ENCODE results near the gene PCDHGA1.

Gene PCDHGA1

DNA sequence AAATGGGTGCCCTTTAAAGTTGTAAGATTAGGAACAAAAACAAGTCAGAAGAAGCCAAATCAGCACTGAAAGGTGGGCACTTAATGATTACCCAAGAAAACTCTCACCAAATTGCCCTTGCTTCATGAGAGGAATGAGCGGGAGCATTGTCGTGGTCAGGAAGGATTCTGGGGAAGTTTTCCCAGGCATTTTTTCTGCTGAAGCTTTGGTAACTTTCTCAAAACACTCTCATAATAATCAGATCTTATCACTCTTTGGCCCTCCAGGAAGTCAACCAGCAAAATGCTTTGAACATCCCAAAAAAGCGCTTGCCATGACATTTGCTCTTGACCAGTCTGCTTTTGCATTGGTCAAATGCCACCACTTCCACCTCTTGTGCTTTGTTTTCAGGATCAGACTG, 135.0 kb downstream of the PCDHGA1 start:
- no peak for DNase-seq

DNA sequence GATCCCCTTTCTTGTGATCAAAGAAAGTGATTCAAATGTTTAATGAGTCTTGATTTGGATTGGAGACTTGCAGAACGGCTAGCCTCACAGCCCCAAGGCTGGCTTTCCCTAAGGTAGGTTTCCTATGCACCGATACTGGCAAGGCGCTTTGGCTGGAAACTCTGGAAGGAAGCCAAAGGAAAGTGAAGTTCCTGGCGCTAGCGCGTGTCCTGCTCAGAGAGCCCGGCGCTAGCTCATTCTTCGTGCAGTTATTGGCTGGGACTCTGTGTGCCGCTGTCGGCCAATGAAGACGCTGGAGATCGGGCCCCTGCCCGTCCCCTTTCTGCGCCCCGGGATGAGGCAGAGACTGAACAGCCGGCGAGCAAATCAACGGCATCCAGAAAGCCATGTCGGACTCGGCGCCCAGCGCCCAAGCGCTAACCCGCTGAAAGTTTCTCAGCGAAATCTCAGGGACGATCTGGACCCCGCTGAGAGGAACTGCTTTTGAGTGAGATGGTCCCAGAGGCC, 145.4 kb downstream of the PCDHGA1 start, which contains the start of gene PCDHGC3:
TSS of gene PCDHGC3 (plus strand) at position 342 of the 507 bp plus-strand sequence. CDS start at position 493, 151 bp downstream.
- DNase-seq, result peak; percentile 72

DNA sequence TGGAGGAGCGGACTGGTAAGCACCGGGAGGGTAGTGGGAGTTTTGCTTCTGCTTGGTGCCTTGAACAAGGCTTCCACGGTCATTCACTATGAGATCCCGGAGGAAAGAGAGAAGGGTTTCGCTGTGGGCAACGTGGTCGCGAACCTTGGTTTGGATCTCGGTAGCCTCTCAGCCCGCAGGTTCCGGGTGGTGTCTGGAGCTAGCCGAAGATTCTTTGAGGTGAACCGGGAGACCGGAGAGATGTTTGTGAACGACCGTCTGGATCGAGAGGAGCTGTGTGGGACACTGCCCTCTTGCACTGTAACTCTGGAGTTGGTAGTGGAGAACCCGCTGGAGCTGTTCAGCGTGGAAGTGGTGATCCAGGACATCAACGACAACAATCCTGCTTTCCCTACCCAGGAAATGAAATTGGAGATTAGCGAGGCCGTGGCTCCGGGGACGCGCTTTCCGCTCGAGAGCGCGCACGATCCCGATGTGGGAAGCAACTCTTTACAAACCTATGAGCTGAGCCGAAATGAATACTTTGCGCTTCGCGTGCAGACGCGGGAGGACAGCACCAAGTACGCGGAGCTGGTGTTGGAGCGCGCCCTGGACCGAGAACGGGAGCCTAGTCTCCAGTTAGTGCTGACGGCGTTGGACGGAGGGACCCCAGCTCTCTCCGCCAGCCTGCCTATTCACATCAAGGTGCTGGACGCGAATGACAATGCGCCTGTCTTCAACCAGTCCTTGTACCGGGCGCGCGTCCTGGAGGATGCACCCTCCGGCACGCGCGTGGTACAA, 146.0 kb downstream of the PCDHGA1 start:
- peak; percentile 4 for DNase-seq

DNA sequence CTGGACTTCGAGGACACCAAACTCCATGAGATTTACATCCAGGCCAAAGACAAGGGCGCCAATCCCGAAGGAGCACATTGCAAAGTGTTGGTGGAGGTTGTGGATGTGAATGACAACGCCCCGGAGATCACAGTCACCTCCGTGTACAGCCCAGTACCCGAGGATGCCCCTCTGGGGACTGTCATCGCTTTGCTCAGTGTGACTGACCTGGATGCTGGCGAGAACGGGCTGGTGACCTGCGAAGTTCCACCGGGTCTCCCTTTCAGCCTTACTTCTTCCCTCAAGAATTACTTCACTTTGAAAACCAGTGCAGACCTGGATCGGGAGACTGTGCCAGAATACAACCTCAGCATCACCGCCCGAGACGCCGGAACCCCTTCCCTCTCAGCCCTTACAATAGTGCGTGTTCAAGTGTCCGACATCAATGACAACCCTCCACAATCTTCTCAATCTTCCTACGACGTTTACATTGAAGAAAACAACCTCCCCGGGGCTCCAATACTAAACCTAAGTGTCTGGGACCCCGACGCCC, 146.8 kb downstream of the PCDHGA1 start:
- DNase-seq, result no peak

DNA sequence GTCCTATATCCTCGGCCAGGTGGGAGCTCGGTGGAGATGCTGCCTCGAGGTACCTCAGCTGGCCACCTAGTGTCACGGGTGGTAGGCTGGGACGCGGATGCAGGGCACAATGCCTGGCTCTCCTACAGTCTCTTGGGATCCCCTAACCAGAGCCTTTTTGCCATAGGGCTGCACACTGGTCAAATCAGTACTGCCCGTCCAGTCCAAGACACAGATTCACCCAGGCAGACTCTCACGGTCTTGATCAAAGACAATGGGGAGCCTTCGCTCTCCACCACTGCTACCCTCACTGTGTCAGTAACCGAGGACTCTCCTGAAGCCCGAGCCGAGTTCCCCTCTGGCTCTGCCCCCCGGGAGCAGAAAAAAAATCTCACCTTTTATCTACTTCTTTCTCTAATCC, 147.5 kb downstream of the PCDHGA1 start:
- DNase-seq, result no peak

DNA sequence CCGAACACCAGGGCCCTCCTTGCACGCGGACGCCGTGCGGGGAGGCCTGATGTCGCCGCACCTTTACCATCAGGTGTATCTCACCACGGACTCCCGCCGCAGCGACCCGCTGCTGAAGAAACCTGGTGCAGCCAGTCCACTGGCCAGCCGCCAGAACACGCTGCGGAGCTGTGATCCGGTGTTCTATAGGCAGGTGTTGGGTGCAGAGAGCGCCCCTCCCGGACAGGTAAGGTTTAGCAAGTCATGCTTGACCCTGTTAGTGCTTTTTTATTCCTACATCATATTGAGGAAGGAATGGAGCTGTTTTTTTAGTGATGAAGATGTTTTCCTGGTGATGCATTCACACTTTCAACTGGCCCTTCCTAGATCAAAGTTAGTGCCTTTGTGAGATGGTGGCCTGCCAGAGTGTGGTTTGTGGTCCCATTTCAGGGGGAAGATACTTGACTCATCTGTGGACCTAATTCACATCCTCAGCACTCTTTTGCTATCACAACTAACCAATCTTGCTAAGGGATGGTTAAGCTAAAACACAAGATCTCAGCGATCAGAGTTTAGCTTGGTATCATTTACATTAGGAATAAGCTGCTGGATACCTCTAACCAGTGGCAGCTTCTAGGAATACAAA, 148.1 kb downstream of the PCDHGA1 start:
- no peak for DNase-seq

DNA sequence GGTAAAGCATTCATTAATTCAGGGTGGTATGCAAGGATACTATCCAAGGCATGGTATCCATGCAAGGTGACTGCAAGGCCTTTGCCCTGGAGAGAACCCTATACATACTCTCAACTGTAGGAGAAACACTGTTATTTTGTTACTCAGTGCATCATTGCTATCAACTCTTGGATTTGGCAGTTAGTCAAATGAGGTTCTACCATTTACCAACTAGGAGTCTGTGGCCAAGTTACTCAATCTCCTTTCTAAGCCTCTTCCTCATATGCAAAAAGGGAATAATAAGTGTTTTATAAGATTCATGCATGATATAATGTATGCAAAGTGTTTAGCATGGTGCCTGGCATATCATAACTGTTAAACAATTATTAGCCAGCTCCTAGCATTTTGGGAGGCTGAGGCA, 149.5 kb downstream of the PCDHGA1 start:
- DNase-seq, result no peak

DNA sequence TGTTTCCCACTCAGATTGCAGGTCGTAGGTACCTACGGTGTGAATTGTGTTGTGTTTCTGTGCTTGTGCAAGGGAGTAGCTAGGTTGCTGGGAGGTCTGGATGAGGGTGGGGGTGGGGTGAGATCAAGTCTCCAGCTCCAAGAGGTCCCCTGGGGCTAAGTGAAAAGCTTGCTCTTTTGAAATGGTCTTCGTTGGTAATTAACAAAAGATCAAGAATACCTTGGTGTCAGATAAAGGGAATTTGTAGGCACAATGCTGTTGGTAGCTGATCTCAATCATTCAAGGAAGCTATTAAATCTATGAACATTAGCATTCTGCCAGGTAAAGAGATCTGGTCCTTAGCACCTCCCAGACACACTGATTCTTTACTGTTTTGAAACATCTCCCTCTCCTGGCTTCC, 153.6 kb downstream of the PCDHGA1 start:
- DNase-seq, result no peak

DNA sequence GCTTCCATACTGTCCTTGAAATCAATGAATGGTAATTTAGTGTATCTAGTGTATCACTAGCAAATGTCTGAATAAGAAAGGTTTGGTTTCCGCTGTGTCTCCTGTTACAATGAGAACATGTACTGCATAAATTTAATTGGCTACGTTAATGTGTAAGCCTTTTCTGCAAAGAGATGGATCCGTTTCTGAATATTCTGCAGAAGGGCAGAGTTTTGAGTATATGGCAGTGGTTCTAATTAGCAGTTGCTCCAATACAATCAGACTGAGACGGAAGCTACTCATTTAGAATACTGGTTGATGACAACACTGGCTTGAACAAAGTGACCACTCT, 154.0 kb downstream of the PCDHGA1 start:
- no peak for DNase-seq

DNA sequence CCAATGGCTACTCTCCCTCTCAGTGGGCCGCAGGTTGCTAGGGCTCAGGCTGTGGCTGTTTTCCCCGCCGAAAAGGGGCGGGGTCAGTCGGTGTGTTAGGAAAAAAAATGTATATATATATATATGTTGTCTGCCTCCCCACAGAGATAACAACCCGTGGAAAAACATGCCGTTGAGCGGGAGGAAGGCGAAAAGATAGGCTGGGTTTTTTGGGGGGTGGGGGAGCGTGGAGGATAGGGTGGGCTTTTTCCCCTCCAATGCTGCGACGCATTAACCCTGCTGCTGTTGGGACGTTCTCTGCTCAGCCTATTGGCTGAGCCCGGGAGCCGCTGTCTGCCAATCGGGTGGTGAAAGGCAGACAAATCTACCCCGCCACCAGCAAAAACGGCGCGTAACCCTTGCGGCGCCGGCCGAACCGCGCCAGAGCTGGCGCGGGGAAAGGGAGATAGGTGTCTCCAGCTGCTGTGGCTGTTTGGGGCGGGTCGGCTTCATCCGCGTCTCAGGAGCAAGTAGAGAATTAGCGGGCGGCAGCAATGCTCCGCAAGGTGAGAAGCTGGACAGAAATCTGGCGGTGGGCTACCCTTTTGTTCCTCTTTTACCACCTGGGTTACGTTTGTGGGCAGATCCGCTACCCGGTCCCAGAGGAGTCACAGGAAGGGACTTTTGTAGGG, 154.5 kb downstream of the PCDHGA1 start, which contains the start of gene PCDHGC4:
TSS of gene PCDHGC4 (plus strand) at position 390 of the 671 bp plus-strand sequence. CDS start at position 534, 144 bp downstream.
- peak; percentile 22 for DNase-seq

DNA sequence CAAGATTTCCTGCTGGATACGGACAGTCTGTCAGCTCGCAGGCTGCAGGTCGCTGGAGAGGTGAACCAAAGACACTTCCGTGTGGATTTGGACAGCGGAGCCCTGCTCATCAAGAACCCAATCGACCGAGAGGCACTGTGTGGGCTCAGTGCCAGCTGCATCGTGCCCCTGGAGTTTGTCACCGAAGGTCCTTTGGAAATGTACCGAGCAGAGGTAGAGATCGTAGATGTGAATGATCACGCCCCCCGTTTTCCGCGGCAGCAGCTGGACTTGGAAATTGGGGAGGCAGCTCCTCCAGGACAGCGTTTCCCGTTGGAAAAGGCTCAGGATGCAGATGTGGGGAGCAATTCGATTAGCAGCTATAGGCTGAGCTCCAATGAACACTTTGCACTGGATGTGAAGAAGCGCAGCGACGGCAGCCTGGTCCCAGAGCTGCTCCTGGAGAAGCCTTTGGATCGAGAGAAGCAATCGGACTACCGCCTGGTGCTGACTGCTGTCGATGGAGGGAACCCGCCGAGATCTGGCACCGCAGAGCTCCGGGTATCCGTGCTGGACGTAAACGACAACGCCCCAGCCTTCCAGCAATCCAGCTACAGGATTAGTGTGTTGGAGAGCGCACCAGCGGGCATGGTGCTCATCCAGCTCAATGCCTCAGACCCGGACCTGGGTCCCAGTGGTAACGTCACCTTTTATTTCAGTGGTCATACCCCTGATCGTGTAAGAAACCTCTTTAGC, 155.2 kb downstream of the PCDHGA1 start:
- no peak for DNase-seq

DNA sequence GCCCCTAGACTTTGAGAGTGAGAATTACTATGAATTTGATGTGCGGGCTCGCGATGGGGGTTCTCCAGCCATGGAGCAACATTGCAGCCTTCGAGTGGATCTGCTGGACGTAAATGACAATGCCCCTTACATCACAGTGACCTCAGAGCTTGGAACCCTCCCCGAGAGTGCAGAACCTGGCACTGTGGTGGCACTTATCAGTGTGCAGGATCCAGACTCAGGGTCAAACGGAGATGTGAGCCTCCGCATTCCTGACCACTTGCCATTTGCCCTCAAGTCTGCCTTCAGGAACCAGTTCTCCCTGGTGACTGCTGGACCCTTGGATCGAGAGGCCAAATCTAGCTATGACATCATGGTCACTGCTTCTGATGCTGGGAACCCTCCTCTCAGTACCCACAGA, 155.8 kb downstream of the PCDHGA1 start:
- DNase-seq, result no peak

DNA sequence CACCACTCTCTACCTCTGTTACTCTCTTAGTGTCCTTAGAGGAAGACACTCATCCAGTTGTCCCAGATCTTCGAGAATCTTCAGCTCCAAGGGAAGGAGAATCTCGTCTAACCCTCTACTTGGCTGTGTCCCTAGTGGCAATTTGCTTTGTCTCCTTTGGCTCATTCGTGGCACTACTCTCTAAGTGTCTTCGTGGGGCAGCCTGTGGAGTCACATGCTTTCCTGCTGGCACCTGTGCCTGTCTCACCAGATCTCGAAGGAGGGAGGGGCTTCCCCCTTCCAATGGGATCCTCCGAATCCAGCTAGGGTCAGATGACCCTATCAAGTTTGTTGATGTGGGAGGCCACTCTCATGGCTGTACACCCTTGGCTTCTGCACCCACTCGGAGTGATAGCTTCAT, 156.8 kb downstream of the PCDHGA1 start:
- no peak for DNase-seq

DNA sequence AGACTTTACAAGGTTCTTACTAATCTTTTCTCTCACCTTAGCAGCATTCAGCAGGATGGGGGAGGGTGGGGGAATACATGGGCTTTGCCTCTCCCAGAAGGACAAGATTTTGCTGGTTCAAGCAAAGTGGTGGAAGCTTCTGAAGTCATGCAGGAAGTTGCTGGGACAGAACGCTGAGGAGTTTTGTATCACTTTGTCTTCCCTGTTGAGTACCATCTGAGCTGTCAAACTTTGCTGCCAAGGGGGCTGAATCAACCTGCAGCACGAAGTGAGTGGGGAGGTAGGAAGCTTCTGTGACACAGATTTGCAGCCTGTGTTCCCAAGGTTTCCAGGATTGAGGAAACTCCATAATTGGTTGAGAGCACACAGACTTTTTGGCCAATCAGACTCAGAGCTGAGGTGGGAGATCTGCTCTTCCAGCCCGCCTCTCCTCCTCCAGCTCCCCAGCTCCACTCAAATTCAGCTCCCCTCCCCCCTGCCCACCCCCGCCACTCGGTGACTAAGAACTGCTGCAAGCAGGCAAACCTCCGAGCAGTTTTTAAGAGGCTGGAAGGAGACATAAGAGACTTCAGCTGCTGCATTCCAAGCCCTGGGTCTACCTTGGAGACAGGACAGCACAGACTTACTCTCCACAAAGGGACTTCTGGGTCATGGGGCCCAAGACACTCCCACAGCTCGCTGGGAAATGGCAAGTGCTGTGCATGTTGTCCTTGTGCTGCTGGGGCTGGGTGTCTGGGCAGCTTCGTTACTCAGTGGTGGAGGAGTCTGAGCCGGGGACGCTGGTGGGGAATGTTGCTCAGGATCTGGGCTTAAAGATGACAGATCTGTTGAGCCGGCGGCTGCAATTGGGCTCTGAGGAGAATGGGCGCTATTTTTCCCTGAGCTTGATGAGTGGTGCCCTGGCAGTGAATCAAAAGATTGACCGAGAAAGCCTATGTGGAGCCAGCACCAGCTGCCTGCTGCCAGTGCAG, 158.6 kb downstream of the PCDHGA1 start, which contains the start of gene PCDHGC5:
TSS of gene PCDHGC5 (plus strand) at position 491 of the 971 bp plus-strand sequence. CDS start at position 651, 160 bp downstream.
- DNase-seq, result no peak

DNA sequence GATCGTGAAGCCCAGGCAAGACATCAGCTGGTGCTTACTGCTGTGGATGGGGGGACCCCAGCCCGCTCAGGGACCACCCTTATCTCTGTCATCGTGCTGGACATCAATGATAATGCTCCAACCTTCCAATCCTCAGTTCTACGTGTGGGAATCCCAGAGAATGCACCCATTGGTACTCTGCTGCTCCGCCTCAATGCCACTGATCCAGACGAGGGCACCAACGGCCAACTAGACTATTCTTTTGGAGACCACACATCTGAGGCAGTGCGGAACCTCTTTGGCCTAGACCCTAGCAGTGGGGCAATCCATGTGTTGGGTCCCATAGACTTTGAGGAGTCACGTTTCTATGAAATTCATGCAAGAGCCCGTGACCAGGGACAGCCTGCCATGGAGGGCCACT, 159.5 kb downstream of the PCDHGA1 start:
- no peak for DNase-seq

DNA sequence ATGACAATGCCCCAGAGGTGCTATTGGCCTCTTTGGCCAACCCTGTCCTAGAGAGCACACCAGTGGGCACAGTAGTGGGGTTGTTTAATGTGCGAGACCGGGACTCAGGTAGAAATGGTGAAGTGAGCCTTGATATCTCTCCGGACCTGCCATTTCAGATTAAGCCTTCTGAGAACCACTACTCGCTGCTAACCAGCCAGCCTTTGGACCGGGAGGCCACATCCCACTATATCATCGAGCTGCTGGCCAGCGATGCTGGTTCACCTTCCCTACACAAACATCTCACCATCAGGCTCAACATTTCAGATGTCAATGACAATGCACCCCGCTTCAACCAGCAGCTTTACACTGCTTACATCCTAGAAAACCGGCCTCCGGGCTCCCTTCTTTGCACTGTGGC, 160.0 kb downstream of the PCDHGA1 start:
- DNase-seq, result no peak

DNA sequence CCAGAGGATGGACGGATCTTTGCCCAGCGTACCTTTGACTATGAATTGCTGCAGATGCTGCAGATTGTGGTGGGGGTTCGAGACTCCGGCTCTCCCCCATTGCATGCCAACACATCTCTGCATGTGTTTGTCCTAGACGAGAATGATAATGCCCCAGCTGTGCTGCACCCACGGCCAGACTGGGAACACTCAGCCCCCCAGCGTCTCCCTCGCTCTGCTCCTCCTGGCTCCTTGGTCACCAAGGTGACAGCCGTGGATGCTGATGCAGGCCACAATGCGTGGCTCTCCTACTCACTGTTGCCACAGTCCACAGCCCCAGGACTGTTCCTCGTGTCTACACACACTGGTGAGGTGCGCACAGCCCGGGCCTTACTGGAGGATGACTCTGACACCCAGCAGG, 160.5 kb downstream of the PCDHGA1 start:
- no peak for DNase-seq

DNA sequence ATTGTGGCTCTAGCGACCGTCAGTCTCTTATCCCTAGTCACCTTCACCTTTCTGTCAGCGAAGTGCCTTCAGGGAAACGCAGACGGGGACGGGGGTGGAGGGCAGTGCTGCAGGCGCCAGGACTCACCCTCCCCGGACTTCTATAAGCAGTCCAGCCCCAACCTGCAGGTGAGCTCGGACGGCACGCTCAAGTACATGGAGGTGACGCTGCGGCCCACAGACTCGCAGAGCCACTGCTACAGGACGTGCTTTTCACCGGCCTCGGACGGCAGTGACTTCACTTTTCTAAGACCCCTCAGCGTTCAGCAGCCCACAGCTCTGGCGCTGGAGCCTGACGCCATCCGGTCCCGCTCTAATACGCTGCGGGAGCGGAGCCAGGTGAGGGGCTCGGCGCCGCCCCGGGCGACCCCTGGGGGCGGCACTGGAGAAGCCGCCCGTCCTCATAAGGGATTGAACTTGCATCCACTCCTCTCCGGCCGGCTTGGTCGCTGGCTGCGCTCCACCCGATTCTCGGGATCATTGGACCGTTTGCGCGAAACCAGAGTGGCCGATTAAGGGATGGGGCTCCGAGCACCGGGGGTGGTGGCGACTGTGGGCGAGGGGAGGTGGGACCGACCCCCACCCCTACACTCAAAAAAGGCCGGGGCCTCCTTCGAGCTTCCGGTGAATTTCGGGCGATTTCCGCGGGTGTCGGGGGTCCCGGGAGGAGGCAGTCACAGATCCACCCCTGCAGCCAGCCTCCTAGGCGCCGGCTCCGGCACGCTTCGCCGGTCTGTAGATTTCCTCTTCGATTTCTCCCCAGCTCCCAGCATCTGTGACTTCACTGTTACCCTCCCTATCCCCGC, 161.2 kb downstream of the PCDHGA1 start:
- DNase-seq, result no peak

DNA sequence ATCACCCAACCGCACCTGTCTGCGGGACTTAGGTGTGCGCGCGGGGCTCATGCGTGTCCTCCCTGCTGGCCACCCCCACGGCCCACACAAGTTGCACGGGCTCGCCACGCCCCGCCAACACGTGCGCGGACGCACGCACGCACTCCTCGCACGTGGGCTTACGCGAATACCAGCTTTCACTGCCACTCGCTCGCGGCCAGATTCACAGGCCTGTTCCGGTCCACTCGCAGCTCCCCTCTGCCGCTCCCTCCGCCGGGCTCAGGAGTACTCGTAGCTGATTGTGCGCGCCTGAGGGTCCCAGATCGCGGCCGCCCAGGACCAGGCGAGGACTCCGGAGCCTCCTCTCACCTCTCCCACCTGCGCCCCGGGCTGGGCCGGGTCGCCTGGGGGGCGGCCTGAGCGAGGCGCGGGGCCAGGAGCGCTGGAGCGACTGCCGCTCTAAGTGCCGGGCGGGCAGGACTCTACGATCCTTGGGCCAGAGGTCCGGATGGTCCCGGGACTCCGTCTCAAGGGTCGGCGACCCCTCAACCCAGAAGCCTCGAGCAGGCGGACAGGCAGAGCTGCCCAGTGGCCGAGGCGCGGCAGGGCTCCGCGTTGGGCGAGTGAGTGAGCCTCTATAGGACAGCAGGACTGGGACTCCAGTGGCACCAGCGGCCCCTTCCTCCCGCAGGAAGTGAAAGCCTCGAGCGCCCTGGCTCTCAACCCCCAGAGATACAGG, 162.0 kb downstream of the PCDHGA1 start:
- no peak for DNase-seq
